Stimulated activated CD8-positive, alpha-beta memory T cell treated with anti-CD3 and anti-CD28 coated beads, Interleukin-7, amount 100 ng/mL, for 24 hours (primary cell): ENCODE results near the gene PAGE3.

Experiments
- DNase-seq: peaks from one replicate; pipeline ENCODE4 v3.0.0-alpha.2; 2020; ENCODE audit warnings: low read depth

PAGE3 gene

GRCh38 chrX:55264816-55265215, at the start of gene PAGE3:
Gene PAGE3 (minus strand): TSS chrX:55264916. CDS start chrX:55263903, 1,013 bp downstream.
- no peak for DNase-seq

GRCh38 chrX:55312655-55313054, 47.9 kb upstream of the PAGE3 start:
- no peak for DNase-seq

GRCh38 chrX:55290963-55291362, 26.2 kb upstream of the PAGE3 start:
- DNase-seq, result no peak

DNA sequence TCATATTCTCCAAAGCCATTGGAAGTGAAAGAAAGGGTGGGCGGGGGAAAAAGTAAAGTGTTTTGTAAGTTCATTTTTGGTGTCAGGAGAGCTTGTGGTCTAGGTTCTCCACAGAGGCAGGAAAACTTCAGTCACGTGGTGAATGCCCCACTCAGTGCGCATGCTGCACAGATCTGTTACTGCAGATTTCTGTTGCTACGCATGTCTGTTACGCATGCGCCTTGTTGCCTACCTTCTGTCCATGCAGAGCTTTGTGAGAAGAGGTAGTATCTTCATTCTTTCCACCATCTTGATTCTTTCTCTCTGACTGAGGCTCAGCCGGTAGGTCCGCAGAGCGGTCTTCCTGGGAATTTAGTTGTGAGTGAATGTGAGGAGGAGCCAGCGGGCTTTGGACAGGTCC, 15.1 kb upstream of the PAGE3 start:
- DNase-seq, result no peak

DNA sequence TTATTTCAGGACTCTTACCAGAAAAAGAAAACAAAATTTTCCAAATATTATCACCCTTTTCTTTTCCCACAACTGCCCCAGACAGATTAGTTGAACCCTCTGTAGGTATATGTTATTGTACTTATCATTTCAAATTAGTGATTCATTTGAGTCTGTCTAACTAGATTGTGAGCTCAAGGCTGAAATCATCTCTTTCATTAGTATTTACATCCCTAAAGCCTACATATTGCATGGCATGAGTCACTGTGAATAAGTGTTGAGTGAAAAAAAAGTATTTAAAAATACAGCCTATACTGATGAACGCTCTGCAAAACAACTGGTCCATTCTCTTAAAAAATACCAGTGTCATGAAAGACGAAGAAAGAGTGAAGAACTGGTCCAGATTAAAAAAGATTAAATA, 3.9 kb downstream of the PAGE3 start:
- no peak for DNase-seq

DNA sequence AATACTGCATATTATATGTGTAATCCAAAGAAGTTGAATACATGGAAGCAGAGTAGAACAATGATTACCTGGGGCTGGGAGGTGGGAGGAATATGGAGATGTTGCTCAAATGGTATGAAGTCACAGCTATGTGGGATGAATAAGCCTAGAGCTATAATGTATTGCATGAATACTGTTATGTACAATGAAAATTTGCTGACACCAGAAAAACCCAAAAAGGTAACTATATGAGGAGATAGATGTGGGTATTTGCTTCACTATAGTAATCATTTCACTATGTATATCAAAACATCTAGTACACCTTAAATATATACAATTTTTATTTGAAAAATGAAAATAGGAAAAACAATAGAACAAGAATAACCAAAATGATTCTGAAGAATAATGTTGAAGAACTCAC, 11.2 kb downstream of the PAGE3 start:
- DNase-seq, result no peak

- DNase-seq, result no peak
Measured at GRCh38 chrX:55240788-55241340, 23.9 kb downstream of the PAGE3 start.

GRCh38 chrX:55220119-55220794, 44.5 kb downstream of the PAGE3 start, which contains the start of gene PAGE5:
Gene PAGE5 (plus strand): TSS chrX:55220346. CDS start chrX:55221383, 1,037 bp downstream.
- no peak for DNase-seq

DNA sequence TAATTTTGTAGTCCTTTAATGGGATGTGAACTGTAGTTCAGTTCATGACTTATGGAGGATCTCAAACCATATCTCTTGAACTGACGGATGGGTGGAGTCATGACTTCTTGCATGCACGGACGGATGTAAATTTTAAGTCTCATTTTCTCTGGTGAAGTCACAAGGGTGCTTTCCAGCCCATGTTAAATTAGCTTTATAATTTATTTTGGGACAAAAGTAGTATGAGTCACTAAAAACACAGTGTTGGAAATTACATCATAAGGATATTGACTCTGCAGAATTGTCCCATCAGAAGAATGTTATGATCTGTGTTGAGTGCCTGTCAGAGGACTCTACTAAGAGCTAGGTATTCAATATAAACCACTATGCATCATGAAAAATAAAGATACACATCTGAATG, 51.3 kb downstream of the PAGE3 start:
- no peak for DNase-seq

DNA sequence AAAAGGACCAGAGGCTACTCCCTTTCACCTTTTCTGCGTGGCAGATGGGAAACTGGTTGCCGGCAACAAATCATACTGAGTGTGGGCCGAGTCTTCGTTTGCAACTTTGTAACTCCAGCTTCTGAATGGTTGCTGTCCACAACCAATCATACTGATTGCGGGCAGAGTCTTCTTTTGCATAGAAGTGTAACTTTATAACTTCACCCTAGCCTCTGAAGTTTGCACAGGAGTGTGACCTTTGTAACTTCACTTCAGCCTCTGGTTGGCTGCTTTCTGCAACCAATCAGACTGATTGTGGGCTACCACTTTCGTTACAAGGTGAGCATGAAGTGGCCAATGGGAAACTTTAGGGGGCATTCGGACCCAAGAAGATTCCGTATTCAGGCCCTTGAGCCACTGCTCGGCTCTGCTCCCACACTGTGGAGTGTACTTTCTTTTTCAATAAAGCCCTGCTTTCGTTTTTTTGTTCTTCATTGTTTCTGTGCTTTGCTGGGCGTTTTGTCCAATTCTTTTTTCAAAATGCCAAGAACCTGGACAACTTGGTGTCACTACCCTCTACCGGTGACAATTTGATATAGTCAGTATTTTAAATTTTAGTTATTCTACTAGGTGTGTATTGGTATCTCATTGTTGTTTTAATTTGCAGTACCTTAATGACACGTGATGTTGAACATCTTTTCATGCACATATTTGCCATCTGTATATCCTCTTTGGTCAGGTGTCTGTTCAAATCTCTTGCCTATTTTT, 53.6 kb downstream of the PAGE3 start:
- no peak for DNase-seq
